SK-N-SH (cell line): Measurements from ENCODE around the gene CAPN9. TPM values are rescaled to one million over a fixed set of nuclear protein-coding genes. Genes with fewer than 3 reads are reported as not detected.

Experiments used
- CTCF ChIA-PET: fragments of 300-600, 350-600 bp; formaldehyde crosslinking; extraction: SDS; loops from one replicate; lab custom pipeline; 2021; lab: Yijun Ruan, JAX
- POLR2A ChIA-PET: fragments of 350-600 bp; sonication (Branson Sonifier 250); formaldehyde crosslinking; extraction: SDS; loops from one replicate; lab custom pipeline; 2020; ENCODE audit warnings: antibody characterized with exemption, inconsistent platforms; lab: Yijun Ruan, JAX
- DNase-seq: peaks from one replicate; pipeline ENCODE4 v3.0.0; 2012
- H2AFZ ChIP-seq: fragments of 200-600 bp; sonication (generic); 2 replicates; pipeline ENCODE4 v1.8.1; 2016; ENCODE audit warnings: antibody characterized with exemption, mild to moderate bottlenecking, low read depth
- H3F3A ChIP-seq: fragments of 200-600 bp; sonication (generic); replicated peaks from 2 replicates; pipeline ENCODE3; 2016; ENCODE audit warnings: antibody characterized with exemption, mild to moderate bottlenecking; ENCODE audit not compliant: insufficient read depth
- H3K27ac ChIP-seq, 2 experiments: fragments of 200-500 bp in 1 of 2; fragments of 200-600 bp in 1 of 2; sonication (Bioruptor generic) in 1 of 2; sonication (generic), shearing (Covaris generic) in 1 of 2; 2 replicates each; pipeline versions ENCODE4 v1.5.1 to v1.6.1; 2014 to 2016; ENCODE audit warnings: low read depth in 2 of 2, inconsistent platforms in 1 of 2, low read length in 1 of 2, mild to moderate bottlenecking in 1 of 2, mixed read lengths in 1 of 2
- H3K27me3 ChIP-seq: fragments of 200-600 bp; sonication (generic), shearing (Covaris generic); 2 replicates; pipeline ENCODE4 v1.6.1; 2016; ENCODE audit warnings: mixed run types; ENCODE audit not compliant: insufficient read depth
- H3K36me3 ChIP-seq, 2 experiments: fragments of 200-500 bp in 1 of 2; fragments of 200-600 bp in 1 of 2; sonication (Bioruptor generic) in 1 of 2; sonication (generic) in 1 of 2; replicated peaks in 1 of 2; 2 replicates each; pipeline versions ENCODE3 to v1.5.1; 2014 to 2016; ENCODE audit warnings: low read length in 1 of 2, mild to moderate bottlenecking in 1 of 2; ENCODE audit not compliant: insufficient read depth in 2 of 2, control insufficient read depth in 1 of 2
- H3K4me1 ChIP-seq, 2 experiments: fragments of 200-500 bp in 1 of 2; fragments of 200-600 bp in 1 of 2; sonication (Bioruptor generic) in 1 of 2; sonication (generic), shearing (Covaris generic) in 1 of 2; 2 replicates each; pipeline versions ENCODE4 v1.5.1 to v1.6.1; 2014 to 2016; ENCODE audit warnings: low read depth in 1 of 2, low read length in 1 of 2, mixed run types in 1 of 2; ENCODE audit not compliant: insufficient read depth in 2 of 2, control insufficient read depth in 1 of 2
- H3K4me2 ChIP-seq: fragments of 200-600 bp; sonication (generic), shearing (Covaris generic); 2 replicates; pipeline ENCODE4 v1.6.1; 2017; ENCODE audit warnings: mixed run types
- H3K4me3 ChIP-seq, 2 experiments: fragments of 200-500 bp in 1 of 2; fragments of 200-600 bp in 1 of 2; sonication (Bioruptor generic) in 1 of 2; sonication (generic), shearing (Covaris generic) in 1 of 2; 2 replicates each; pipeline versions ENCODE4 v1.5.1 to v1.8.1; 2014 to 2016; ENCODE audit warnings: low read depth in 2 of 2, inconsistent platforms in 1 of 2, low read length in 1 of 2, mild to moderate bottlenecking in 1 of 2, mixed read lengths in 1 of 2, moderate library complexity in 1 of 2
- H3K79me2 ChIP-seq: fragments of 200-600 bp; sonication (generic); 2 replicates; pipeline ENCODE4 v1.8.1; 2017; ENCODE audit warnings: mild to moderate bottlenecking; ENCODE audit not compliant: insufficient read depth
- H3K9ac ChIP-seq: fragments of 200-600 bp; sonication (generic); 2 replicates; pipeline ENCODE4 v1.6.1; 2017; ENCODE audit warnings: mixed run types
- H3K9me2 ChIP-seq: fragments of 200-600 bp; sonication (generic); 2 replicates; pipeline ENCODE4 v1.6.1; 2017; ENCODE audit warnings: mixed run types
- H3K9me3 ChIP-seq: fragments of 200-600 bp; sonication (generic); 2 replicates; pipeline ENCODE4 v1.6.1; 2017; ENCODE audit warnings: mixed run types, mild to moderate bottlenecking, moderate library complexity
- H4K20me1 ChIP-seq: fragments of 200-600 bp; sonication (generic); 2 replicates; pipeline ENCODE4 v1.6.1; 2017; ENCODE audit warnings: mild to moderate bottlenecking, mixed run types; ENCODE audit not compliant: insufficient read depth
- CTCF ChIP-seq: fragments of 200-600 bp; sonication (generic); IDR thresholded peaks from 2 replicates; pipeline ENCODE4 v1.6.1; 2017; ENCODE audit warnings: antibody characterized with exemption, mild to moderate bottlenecking, moderate library complexity
- ELF1 ChIP-seq: IDR thresholded peaks from 2 replicates; pipeline ENCODE4 v1.4.0; 2012
- EP300 ChIP-seq, 2 experiments: IDR thresholded peaks; 2 replicates each; pipeline versions ENCODE4 v1.4.0 to v1.6.1; 2012; ENCODE audit warnings: borderline replicate concordance in 1 of 2, low read depth in 1 of 2, low read length in 1 of 2
- EZH2phosphoT487 ChIP-seq: fragments of 200-600 bp; sonication (generic); IDR thresholded peaks from 2 replicates; pipeline ENCODE4 v1.6.1; 2017; ENCODE audit warnings: low read depth, mixed run types, mild to moderate bottlenecking, antibody characterized with exemption, moderate library complexity, borderline replicate concordance
- FOSL2 ChIP-seq: IDR thresholded peaks from 2 replicates; pipeline ENCODE4 v1.4.0; 2012; ENCODE audit warnings: low read depth, mild to moderate bottlenecking, moderate library complexity, borderline replicate concordance
- FOXM1 ChIP-seq: IDR thresholded peaks from 2 replicates; pipeline ENCODE4 v1.4.0; 2012; ENCODE audit warnings: low read depth, mild to moderate bottlenecking
- GATA2 ChIP-seq: sonication (generic); formaldehyde crosslinking; IDR thresholded peaks from 2 replicates; pipeline ENCODE4 v1.5.0; 2020; ENCODE audit warnings: mild to moderate bottlenecking, missing genetic modification reagents
- JUND ChIP-seq: IDR thresholded peaks from 2 replicates; pipeline ENCODE4 v1.4.0; 2012
- MEF2A ChIP-seq: IDR thresholded peaks from 2 replicates; pipeline ENCODE4 v1.4.0; 2012; ENCODE audit warnings: low read depth, borderline replicate concordance
- MXI1 ChIP-seq: IDR thresholded peaks from 2 replicates; pipeline ENCODE4 v1.6.1; 2012; ENCODE audit warnings: mild to moderate bottlenecking, low read depth, low read length, improper control_type of control experiment
- NFIC ChIP-seq: IDR thresholded peaks from 2 replicates; pipeline ENCODE4 v1.4.0; 2012; ENCODE audit warnings: borderline replicate concordance
- NRF1 ChIP-seq: IDR thresholded peaks from 2 replicates; pipeline ENCODE4 v1.6.1; 2012; ENCODE audit warnings: low read depth, mild to moderate bottlenecking, low read length
- POLR2AphosphoS5 ChIP-seq: IDR thresholded peaks from 2 replicates; pipeline ENCODE4 v1.6.1; 2012; ENCODE audit warnings: low read depth, low read length
- RAD21 ChIP-seq: IDR thresholded peaks from 2 replicates; pipeline ENCODE4 v1.6.1; 2012; ENCODE audit warnings: mild to moderate bottlenecking, low read length
- REST ChIP-seq: IDR thresholded peaks from 2 replicates; pipeline ENCODE4 v1.6.1; 2012; ENCODE audit warnings: mild to moderate bottlenecking, low read depth, low read length, moderate library complexity
- RFX5 ChIP-seq: IDR thresholded peaks from 2 replicates; pipeline ENCODE4 v1.6.1; 2012; ENCODE audit warnings: mild to moderate bottlenecking, improper control_type of control experiment, low read length
- SIN3A ChIP-seq: IDR thresholded peaks from 2 replicates; pipeline ENCODE4 v1.6.1; 2012; ENCODE audit warnings: low read depth, mild to moderate bottlenecking, low read length, moderate library complexity, borderline replicate concordance
- SMC3 ChIP-seq: IDR thresholded peaks from 2 replicates; pipeline ENCODE4 v1.6.1; 2012; ENCODE audit warnings: low read depth, low read length, improper control_type of control experiment
- TEAD4 ChIP-seq: IDR thresholded peaks from 2 replicates; pipeline ENCODE4 v1.4.0; 2012; ENCODE audit warnings: mild to moderate bottlenecking, borderline replicate concordance; ENCODE audit not compliant: insufficient read depth
- USF2 ChIP-seq: fragments of 150-350 bp; IDR thresholded peaks from 2 replicates; pipeline ENCODE4 v1.6.1; 2017; ENCODE audit warnings: antibody characterized with exemption, low read length, low read depth, borderline replicate concordance
- WGBS: methylation state at CpG from one replicate; pipeline ENCODE4 v1.1.6; 2017; ENCODE audit warnings: low lambda C conversion rate; 5-methylcytosine and 5-hydroxymethylcytosine counted together
- polyA plus RNA-seq, 3 experiments: library from polyadenylated mRNA; depleted of rRNA; stranded (reverse); fragments of >200 nt; gene quantifications; 2 replicates each; pipeline ENCODE4 v1.2.3, GENCODE V29; 2012

CAPN9 gene
- polyA plus RNA-seq, 1 of the 3 experiments (the other 2 are of a cell fraction) = not detected

GRCh38 chr1:230778916-230779590 is 31.9 kb downstream of the CAPN9 start:
- Histone ChIP-seq H2AFZ (no peak overlapping the region), H3K79me2 (no peaks in the 10 kb centered on the region)
- TF ChIP-seq SMC3 = no peak
- TF ChIP-seq RAD21 = no peak
- no peak for TF ChIP-seq MEF2A
- TF ChIP-seq RFX5 = no peak
- TF ChIP-seq NRF1 = no peak
- TF ChIP-seq CTCF = no peak
- TF ChIP-seq JUND = no peak
- TF ChIP-seq SIN3A = no peak
- no peak for TF ChIP-seq MXI1
- TF ChIP-seq FOXM1 = no peak
- TF ChIP-seq TEAD4 = no peak
- no peak for TF ChIP-seq EZH2phosphoT487
- TF ChIP-seq, all 33 proteins: peak for 0
- no peaks in the 10 kb centered on the region for H3K4me1 ChIP-seq
- H3K36me3 ChIP-seq = no peaks in the 10 kb centered on the region
- DNase-seq = no peak
- no peaks in the 10 kb centered on the region for H3K27me3 ChIP-seq
- H4K20me1 ChIP-seq = no peaks in the 10 kb centered on the region
- no peak overlapping the region for H3K4me2 ChIP-seq
- POLR2A ChIA-PET = interaction anchor here (0.6 kb wide), 1 partner anchor 263 kb away, joined by 3 read pairs; no protein-coding TSS in a partner anchor
- no peak overlapping the region for H3K27ac ChIP-seq
- no peaks in the 10 kb centered on the region for H3K9me3 ChIP-seq
- CTCF ChIA-PET = interaction anchor here (0.5 to 0.7 kb wide), 2 partner anchors 10 to 29 kb away, joined by 3 read pairs; no protein-coding TSS in a partner anchor
- H3K9ac ChIP-seq = no peak overlapping the region
- H3F3A ChIP-seq = no peaks in the 10 kb centered on the region
- no peak overlapping the region for H3K4me3 ChIP-seq
- no peaks in the 10 kb centered on the region for H3K9me2 ChIP-seq
- WGBS = 54% methylated on average over 11 of the region's 11 CpGs

- Histone ChIP-seq H3K9me2 (no peaks in the 10 kb centered on the region), H3K36me3 (no peaks in the 10 kb centered on the region), H3K27me3 (no peaks in the 10 kb centered on the region), H2AFZ (no peak overlapping the region), H3K4me1 (no peaks in the 10 kb centered on the region), H3K27ac (no peak overlapping the region), H3K79me2 (no peaks in the 10 kb centered on the region), H3F3A (no peaks in the 10 kb centered on the region), H3K4me3 (no peak overlapping the region), H3K9me3 (no peaks in the 10 kb centered on the region), H3K4me2 (no peak overlapping the region)
- ChIA-PET CTCF (interaction anchor here (0.9 to 1.7 kb wide), 4 partner anchors 8 to 138 kb away, joined by 3 to 7 read pairs (median 4); no protein-coding TSS in a partner anchor), POLR2A (no interaction called here)
- WGBS = 26% methylated on average over 3 of the region's 3 CpGs
- DNase-seq = no peak
- TF ChIP-seq FOSL2 (no peak), USF2 (no peak), RAD21 (no peak), NFIC (no peak), EP300 (IDR thresholded peaks at IDR 0.05; ENCODE audit: borderline replicate concordance in 1 of 2, low read depth in 1 of 2, low read length in 1 of 2) (no peak), GATA2 (no peak), ELF1 (no peak), REST (no peak), POLR2AphosphoS5 (no peak), NRF1 (no peak), CTCF (no peak)
- TF ChIP-seq, all 33 proteins: peak for 0
- Histone ChIP-seq H4K20me1 (no peaks in the 10 kb centered on the region), H3K9ac (no peak overlapping the region)
These were observed 33.9 kb downstream of the CAPN9 start for GRCh38 chr1:230781131-230781530.
